Measurements from ENCODE around the gene APH1A.

GRCh38 chr1:150259758-150260669, 8.8 kb downstream of the APH1A start:
- TF ChIP-seq POLR2A (IDR thresholded peaks at IDR 0.05) (peak in 1 of 2 donors; percentile 19), CTCF (IDR thresholded peaks at IDR 0.05) (no peak)

All from uterus (tissue), 2 donors.